Kasumi-1 (cell line): ENCODE data around the gene RTEL1.

Experiments
- DNase-seq, 2 experiments: peaks; one replicate each; lab custom pipeline; 2025; lab: John Stamatoyannopoulos, UW

Gene RTEL1

GRCh38 chr20:63698739-63699465 is 40.8 kb downstream of the RTEL1 start:
- no peak for DNase-seq

DNA sequence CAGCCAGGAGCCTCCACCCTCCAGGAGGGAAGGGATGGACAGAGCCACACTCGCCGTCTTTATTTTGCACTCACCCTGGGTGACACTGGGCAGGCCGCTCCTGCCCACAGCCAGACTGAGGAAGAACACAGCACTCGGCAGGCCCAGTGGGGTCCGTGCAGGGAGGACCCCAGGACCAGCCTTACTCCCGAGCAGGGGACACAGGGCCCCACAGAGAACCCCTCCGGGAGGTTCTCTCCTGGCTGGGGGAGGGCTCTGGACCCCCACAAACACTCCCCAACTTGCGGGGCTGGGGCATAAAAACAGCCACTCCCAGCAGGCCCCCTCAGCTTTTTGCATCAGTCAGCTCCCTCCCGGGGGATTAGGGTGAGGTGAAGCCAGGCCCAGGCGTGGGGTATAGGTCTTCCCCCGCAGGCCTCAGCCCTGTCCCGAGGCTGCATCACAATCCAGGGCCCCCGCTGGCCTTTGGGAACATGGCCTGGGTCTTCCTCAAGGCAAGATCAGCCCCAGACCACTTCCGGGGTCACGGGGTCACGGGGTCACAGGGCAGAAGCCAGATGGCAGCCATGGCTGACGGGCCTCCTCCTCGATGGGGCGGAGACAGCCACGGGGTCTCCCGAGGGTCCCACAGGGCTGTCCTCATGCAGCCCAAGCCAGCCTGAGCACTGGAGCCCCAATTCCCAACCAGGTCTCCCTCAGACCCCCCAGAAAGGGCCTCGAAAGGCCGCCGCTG is 41.5 kb downstream of the RTEL1 start:
- DNase-seq = no peak

DNA sequence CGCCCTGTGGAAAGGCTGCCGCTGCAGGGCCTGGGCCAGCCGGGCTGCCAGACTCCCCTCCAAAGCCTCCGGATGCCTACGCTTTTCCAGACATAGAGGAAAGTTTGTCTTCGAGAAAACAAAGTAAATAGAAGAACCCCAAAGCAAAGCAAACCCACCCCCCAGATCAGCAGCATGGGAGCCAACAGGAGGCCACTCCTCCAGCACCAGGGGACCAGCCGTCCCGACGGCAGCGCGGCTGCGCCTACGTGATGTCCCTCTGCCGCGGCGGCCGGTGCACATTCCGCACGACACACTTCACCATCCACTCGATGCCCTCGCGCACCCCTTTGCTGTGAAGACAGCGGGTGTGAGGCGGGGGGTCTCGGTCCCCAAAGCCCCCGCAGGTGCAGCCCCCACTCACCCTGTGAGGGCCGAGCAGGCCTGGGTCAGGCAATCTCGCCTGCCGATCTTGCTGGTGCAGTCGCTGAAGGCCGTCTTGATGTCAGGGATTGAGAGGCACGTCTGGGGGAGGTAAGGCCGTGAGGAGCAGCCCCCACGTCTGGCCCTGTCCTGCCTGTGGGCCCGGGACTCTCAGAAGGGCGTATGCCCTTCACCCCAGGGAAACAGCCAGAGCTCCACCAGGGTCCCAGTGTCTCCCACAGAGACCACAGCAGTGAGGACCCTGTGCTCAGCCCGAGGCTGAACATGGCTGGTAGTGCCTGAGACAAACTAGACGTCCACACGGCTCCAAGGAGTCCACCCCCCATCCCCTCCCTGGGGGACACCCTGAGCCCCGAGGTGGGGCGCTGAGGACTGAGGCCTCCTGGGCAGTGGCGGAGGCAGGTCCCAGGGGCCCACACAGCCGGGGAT is 42.3 kb downstream of the RTEL1 start:
- DNase-seq = no peak

- DNase-seq = no peak
Measured at GRCh38 chr20:63701051-63701328, 42.9 kb downstream of the RTEL1 start.

- DNase-seq = no peak
Measured at GRCh38 chr20:63701329-63702035, 43.4 kb downstream of the RTEL1 start.

- DNase-seq = no peak
Measured at GRCh38 chr20:63702036-63702665, 44.0 kb downstream of the RTEL1 start.

DNA sequence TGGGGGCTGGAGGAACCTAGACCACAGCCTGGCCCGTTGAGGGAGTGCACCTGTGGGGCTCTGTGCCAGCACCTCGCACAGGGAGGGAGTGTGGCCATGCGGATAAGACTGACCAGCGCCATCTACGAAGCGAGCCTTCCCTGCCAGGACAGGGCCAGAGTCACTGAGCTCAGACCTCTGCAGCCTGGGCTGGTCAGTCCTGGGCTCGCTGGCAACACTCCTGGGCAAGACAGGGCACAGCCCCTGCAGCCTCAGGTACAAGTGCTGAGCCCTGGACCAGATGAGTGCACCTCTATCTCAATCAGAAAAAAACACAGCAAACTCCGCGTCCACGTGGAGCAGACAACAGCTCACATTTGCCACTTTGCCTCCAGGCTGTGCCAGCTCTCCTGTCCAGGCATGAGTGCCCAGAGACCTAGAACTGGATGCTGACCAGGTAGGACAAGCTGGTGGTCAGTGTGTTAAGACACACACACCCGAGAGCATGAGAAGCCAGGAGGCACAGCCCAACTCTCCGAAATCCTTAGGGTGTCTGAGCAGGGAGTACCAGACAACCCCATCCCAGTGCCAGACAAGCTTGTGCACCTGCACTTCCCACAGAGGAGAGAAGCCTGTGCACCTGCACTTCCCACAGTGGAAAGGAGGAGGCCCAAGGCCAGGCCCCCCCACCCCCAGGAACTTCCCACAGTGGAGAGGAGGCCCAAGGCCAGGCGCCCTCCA is 44.8 kb downstream of the RTEL1 start:
- DNase-seq = no peak

- no peak for DNase-seq
Measured at GRCh38 chr20:63703471-63703975, 45.4 kb downstream of the RTEL1 start.

- no peak for DNase-seq
Measured at GRCh38 chr20:63703976-63704748, 46.0 kb downstream of the RTEL1 start.

GRCh38 chr20:63704749-63705117 is 46.6 kb downstream of the RTEL1 start:
- no peak for DNase-seq

DNA sequence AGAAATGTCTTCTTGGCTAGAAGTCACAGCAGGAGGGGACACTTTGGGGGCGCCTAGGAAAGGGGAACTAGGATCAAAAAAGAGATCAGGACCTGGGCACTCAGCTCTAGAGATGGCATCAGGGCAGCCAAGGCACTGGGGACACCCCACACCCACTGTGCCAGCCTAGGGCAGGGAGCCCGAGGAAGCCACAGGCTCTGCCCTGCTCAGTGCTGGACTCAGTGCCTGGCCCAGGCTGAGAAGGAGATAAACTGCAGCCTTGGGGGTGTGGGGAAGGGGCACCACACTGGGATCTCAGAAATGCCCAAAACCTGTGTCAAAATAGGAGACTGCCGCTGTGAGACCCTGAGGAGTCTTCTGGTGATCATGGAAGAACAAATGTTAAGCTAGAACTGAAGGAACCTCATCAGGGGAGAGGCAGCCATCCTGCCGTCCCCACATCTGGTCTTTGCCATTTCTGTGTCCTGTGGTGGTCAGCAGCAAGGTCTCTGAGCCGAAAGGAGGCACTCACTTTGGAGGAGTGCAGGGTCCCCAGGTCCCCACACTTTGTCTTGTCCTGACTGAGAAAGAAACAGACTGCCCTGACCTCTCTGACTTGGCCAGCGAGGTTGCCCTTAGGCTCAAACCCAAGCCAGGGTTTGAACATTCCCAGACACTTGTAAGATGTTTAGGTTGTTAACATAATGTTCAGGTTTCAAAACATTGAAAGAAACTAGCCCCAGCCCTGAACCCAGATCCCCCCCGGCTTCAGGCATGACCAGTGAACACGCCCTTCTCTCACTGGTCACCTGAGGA is 47.3 kb downstream of the RTEL1 start:
- no peak for DNase-seq

DNA sequence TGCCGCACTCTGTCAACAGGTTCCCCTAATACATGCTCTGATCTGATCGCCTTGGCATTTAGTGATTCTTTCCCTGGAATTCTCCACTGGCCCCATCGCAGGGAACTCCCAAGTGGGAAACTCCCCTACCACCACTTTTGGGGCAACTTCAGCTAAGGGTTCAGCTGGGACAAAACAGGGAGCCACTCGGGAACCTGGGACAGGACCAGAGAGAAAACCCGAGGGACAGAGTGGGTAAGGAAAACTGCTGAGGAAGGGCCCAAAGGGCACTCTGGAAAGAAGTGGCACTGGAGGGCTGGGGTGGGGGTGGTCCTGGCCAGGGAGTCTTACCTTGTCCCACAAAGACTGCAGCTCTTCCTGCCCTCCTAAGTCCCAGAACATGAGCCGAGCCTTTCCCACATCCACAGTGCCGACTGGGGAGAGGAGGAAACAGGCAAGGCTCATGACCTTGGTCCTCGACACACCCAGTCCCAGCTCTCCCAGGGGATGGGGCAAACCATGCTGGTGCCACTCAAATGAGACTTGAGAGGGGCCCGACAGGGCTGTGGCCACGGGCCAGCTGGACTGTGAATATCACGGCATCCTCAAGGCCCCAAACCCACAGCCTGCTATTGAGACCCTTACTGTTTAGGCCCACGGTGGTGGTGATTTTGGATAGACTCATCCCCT is 48.0 kb downstream of the RTEL1 start:
- DNase-seq = no peak

DNA sequence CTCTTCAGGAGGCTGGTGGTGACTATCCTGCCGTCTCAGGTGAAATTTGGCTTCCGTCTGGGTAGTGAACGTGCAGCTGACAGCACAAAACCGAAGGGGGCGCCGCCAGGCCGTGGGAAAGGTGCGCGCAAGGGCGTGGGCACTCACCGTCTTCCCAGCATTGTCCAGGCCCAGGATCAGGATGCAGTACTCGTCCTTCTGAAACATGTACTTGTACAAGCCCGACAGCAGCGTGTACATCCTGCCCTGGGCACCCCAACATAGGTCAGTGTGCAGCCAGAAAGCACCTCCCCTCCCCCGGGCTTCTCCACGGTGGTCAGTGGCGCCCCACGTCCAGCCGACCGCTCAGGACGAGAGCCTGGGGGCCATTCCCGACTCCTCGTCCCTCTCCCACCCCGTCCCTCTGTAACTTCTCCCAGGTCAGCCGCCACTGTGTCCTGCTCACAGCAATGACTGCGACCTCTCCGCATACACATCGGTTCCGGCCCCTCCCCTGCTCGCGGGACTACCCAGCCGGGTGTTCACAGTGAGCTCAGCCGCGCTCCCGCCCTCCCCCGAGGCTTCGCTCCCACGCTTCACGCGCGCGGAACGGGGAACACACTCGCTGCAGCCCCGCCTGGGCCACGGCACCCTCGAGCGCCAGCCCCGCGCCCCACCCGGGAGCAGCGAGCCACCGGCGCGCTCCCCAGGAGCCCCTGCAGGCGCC is 48.9 kb downstream of the RTEL1 start:
- DNase-seq = no peak

GRCh38 chr20:63707558-63708300 is 49.6 kb downstream of the RTEL1 start, which contains the start of the genes ARFRP1 and ZGPAT:
ARFRP1 (minus strand) TSS chr20:63707976; CDS start chr20:63707091, 885 bp downstream.
ZGPAT (plus strand) TSS chr20:63708039; CDS start chr20:63708581, 542 bp downstream.
- DNase-seq = peak; percentile 77 to 85

DNA sequence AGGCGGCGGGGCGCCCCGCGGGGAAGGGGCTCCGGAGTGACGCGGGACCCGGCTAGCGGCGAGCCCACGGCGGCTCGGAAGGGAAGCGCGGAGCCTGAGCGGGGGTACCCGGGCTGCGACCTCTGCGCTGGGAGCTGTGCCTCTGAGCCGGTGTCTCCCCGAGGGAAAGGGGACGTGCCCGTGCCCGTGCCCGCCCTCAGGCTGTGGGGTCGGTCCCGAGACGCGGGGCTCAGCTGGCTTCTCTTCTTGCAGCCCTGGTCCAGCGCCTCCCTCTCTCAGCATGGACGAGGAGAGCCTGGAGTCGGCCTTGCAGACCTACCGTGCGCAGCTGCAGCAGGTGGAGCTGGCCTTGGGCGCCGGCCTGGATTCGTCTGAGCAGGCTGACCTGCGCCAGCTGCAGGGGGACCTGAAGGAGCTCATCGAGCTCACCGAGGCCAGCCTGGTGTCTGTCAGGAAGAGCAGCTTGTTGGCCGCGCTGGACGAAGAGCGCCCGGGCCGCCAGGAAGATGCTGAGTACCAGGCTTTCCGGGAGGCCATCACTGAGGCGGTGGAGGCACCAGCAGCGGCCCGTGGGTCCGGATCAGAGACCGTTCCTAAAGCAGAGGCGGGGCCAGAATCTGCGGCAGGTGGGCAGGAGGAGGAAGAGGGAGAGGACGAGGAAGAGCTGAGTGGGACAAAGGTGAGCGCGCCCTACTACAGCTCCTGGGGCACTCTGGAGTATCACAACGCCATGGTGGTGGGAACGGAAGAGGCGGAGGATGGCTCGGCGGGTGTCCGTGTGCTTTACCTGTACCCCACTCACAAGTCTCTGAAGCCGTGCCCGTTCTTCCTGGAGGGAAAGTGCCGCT is 50.4 kb downstream of the RTEL1 start:
- no peak for DNase-seq

- DNase-seq = no peak
Measured at GRCh38 chr20:63709149-63709527, 51.0 kb downstream of the RTEL1 start.
